CD14-positive monocyte (primary cell): ENCODE data around the gene MED13L. TPM values are rescaled to one million over a fixed set of nuclear protein-coding genes. Genes with fewer than 3 reads are reported as not detected.

Source experiments
- DNase-seq, 3 donors: peaks; one replicate each; pipeline ENCODE4 v3.0.0-alpha.2; 2011 to 2022
- H2AFZ ChIP-seq: 2 replicates; pipeline ENCODE4 v1.6.0; 2012; ENCODE audit warnings: mild to moderate bottlenecking, low read depth, low read length, inconsistent platforms; ENCODE audit not compliant: insufficient read depth, poor library complexity, severe bottlenecking
- H3K27ac ChIP-seq, 2 donors: 1 replicate in 1 of 2; 2 replicates in 1 of 2; pipeline ENCODE4 v1.5.1; 2012 to 2013; ENCODE audit warnings: low read length in 2 of 2, control low read depth in 1 of 2, inconsistent platforms in 1 of 2, low read depth in 1 of 2, mild to moderate bottlenecking in 1 of 2
- H3K27me3 ChIP-seq, 2 donors: one replicate each; pipeline versions ENCODE4 v1.6.0 to v1.6.1; 2011 to 2013; ENCODE audit warnings: low read length in 2 of 2; ENCODE audit not compliant: control insufficient read depth in 2 of 2, insufficient read depth in 2 of 2
- H3K36me3 ChIP-seq, 2 donors: replicated peaks in 1 of 2; 1 replicate in 1 of 2; 2 replicates in 1 of 2; pipeline versions ENCODE4 v1.5.1 to v1.6.1; 2012 to 2013; ENCODE audit warnings: low read length in 2 of 2, control low read depth in 1 of 2, inconsistent platforms in 1 of 2, mild to moderate bottlenecking in 1 of 2; ENCODE audit not compliant: insufficient read depth in 2 of 2, control insufficient read depth in 1 of 2
- H3K4me1 ChIP-seq, 2 donors: 1 replicate in 1 of 2; 2 replicates in 1 of 2; pipeline versions ENCODE4 v1.5.1 to v1.6.1; 2012 to 2013; ENCODE audit warnings: low read length in 2 of 2, control low read depth in 1 of 2, inconsistent platforms in 1 of 2, mild to moderate bottlenecking in 1 of 2, moderate library complexity in 1 of 2; ENCODE audit not compliant: insufficient read depth in 2 of 2, control insufficient read depth in 1 of 2
- H3K4me2 ChIP-seq: replicated peaks from 2 replicates; pipeline ENCODE3; 2012; ENCODE audit warnings: low read length, moderate library complexity, mild to moderate bottlenecking; ENCODE audit not compliant: poor library complexity, severe bottlenecking; ENCODE audit errors: extremely low read depth
- H3K4me3 ChIP-seq, 3 experiments: fragments of 200-600 bp in 1 of 3; sonication (generic) in 1 of 3; replicated peaks in 1 of 3; 1 replicate in 2 of 3; 2 replicates in 1 of 3; pipeline ENCODE4 v1.5.1; 2011 to 2013; ENCODE audit warnings: low read length in 3 of 3, mild to moderate bottlenecking in 3 of 3, control low read depth in 2 of 3, low read depth in 2 of 3, inconsistent platforms in 1 of 3, moderate library complexity in 1 of 3
- H3K79me2 ChIP-seq: 2 replicates; pipeline ENCODE4 v1.6.0; 2012; ENCODE audit warnings: mild to moderate bottlenecking, control low read depth, inconsistent platforms, low read length, moderate library complexity; ENCODE audit not compliant: insufficient read depth
- H3K9ac ChIP-seq: 2 replicates; pipeline ENCODE4 v1.6.0; 2017; ENCODE audit warnings: low read length, mild to moderate bottlenecking; ENCODE audit not compliant: insufficient read depth, poor library complexity, severe bottlenecking
- H3K9me3 ChIP-seq, 2 donors: replicated peaks in 1 of 2; 1 replicate in 1 of 2; 2 replicates in 1 of 2; pipeline versions ENCODE4 v1.5.1 to v1.6.1; 2012 to 2013; ENCODE audit warnings: low read length in 2 of 2, control low read depth in 1 of 2; ENCODE audit not compliant: control insufficient read depth in 1 of 2, insufficient read depth in 1 of 2
- H4K20me1 ChIP-seq: 2 replicates; pipeline ENCODE4 v1.6.0; 2012; ENCODE audit warnings: mild to moderate bottlenecking, low read length, control low read depth, moderate library complexity; ENCODE audit not compliant: insufficient read depth
- H3K27ac Mint-ChIP-seq, 7 donors: one replicate each; pipeline ENCODE4 v1.8.0; 2020; ENCODE audit warnings: mild to moderate bottlenecking in 7 of 7, mixed read lengths in 7 of 7, moderate library complexity in 6 of 7, inconsistent platforms in 2 of 7
- H3K27me3 Mint-ChIP-seq, 3 donors: one replicate each; pipeline ENCODE4 v1.8.0; 2021 to 2022; ENCODE audit warnings: low read depth in 3 of 3, mild to moderate bottlenecking in 3 of 3, mixed read lengths in 3 of 3, moderate library complexity in 3 of 3, inconsistent platforms in 1 of 3
- H3K36me3 Mint-ChIP-seq, 2 donors: one replicate each; pipeline ENCODE4 v1.8.0; 2020; ENCODE audit warnings: mixed read lengths in 2 of 2, inconsistent platforms in 1 of 2, mild to moderate bottlenecking in 1 of 2
- H3K4me1 Mint-ChIP-seq: one replicate; pipeline ENCODE4 v1.8.0; 2020; ENCODE audit warnings: mild to moderate bottlenecking, mixed read lengths
- H3K4me3 Mint-ChIP-seq, 2 donors: one replicate each; pipeline ENCODE4 v1.8.0; 2020; ENCODE audit warnings: mild to moderate bottlenecking in 2 of 2, mixed read lengths in 2 of 2, moderate library complexity in 1 of 2
- H3K9me3 Mint-ChIP-seq, 7 donors: one replicate each; pipeline ENCODE4 v1.8.0; 2020 to 2022; ENCODE audit warnings: mixed read lengths in 7 of 7, mild to moderate bottlenecking in 6 of 7, moderate library complexity in 6 of 7, inconsistent platforms in 2 of 7
- CTCF ChIP-seq: fragments of 200-600 bp; IDR thresholded peaks from one replicate; pipeline ENCODE4 v1.8.0; 2022; ENCODE audit warnings: antibody characterized with exemption, mild to moderate bottlenecking
- WGBS: methylation state at CpG from one replicate; pipeline ENCODE4 v1.1.5; 2013; ENCODE audit warnings: missing lambda C conversion rate; ENCODE audit not compliant: insufficient coverage; 5-methylcytosine and 5-hydroxymethylcytosine counted together
- intact Hi-C, 2 donors: fragments of 100-400 bp; cut with micrococcal nuclease; formaldehyde crosslinking; loops; one replicate each; pipeline versions ENCODE4 v1.15.0 to v1.15.1; 2023
- polyA plus RNA-seq, 3 donors: library from polyadenylated mRNA; depleted of rRNA in 1 of 3; unstranded in 2 of 3; stranded (reverse) in 1 of 3; fragments of 300-500 nt in 2 of 3; fragments of >200 nt in 1 of 3; fragmentation: Illumina TruSeq in 2 of 3; gene quantifications; 1 replicate in 2 of 3; 2 replicates in 1 of 3; pipeline ENCODE4 v1.2.3, GENCODE V29; 2012 to 2021

The MED13L gene
- polyA plus RNA-seq, 3 donors: 4.4 to 42.0 (median 7.5) TPM

GRCh38 chr12:116090516-116090915, 187.0 kb downstream of the MED13L start:
- no peaks in the 10 kb centered on the region for H3K9me3 Mint-ChIP-seq
- Histone ChIP-seq H3K27ac (peak overlapping the region in 1 of 2 donors; percentile 44), H3K36me3 (peaks cover 3 to 46% of the 10 kb centered on the region in 2 donors), H2AFZ (no peak overlapping the region), H3K9me3 (no peaks in the 10 kb centered on the region), H3K4me1 (peaks cover 13 to 15% of the 10 kb centered on the region in 2 donors), H3K79me2 (peaks cover 95% of the 10 kb centered on the region), H3K4me3 (no peak overlapping the region), H3K27me3 (no peaks in the 10 kb centered on the region), H3K9ac (no peak overlapping the region), H4K20me1 (peaks cover 100% of the 10 kb centered on the region), H3K4me2 (no peak overlapping the region)
- 100% methylated on average over 2 of the region's 4 CpGs for WGBS
- intact Hi-C loops: no loop called here
- H3K27me3 Mint-ChIP-seq: no peaks in the 10 kb centered on the region
- peaks cover 21% of the 10 kb centered on the region for H3K4me1 Mint-ChIP-seq
- no peak for TF ChIP-seq CTCF
- no peak overlapping the region for H3K4me3 Mint-ChIP-seq
- no peak for DNase-seq
- no peak overlapping the region for H3K27ac Mint-ChIP-seq
- peaks cover 21 to 44% of the 10 kb centered on the region in 2 donors for H3K36me3 Mint-ChIP-seq

GRCh38 chr12:116089080-116089479, 188.4 kb downstream of the MED13L start:
- intact Hi-C loops: no loop called here
- peaks cover 3 to 42% of the 10 kb centered on the region in 2 donors for H3K36me3 ChIP-seq
- Mint-ChIP-seq H3K27me3 (no peaks in the 10 kb centered on the region), H3K4me3 (no peak overlapping the region), H3K4me1 (peaks cover 21% of the 10 kb centered on the region), H3K9me3 (no peaks in the 10 kb centered on the region), H3K36me3 (peaks cover 18 to 39% of the 10 kb centered on the region in 2 donors), H3K27ac (no peak overlapping the region)
- H3K27ac ChIP-seq: no peak overlapping the region
- no peak overlapping the region for H3K4me3 ChIP-seq
- H2AFZ ChIP-seq: no peak overlapping the region
- H3K27me3 ChIP-seq: no peaks in the 10 kb centered on the region
- no peak overlapping the region for H3K9ac ChIP-seq
- peaks cover 95% of the 10 kb centered on the region for H3K79me2 ChIP-seq
- WGBS: no CpG with 5 or more reads among the region's 3 CpGs
- peaks cover 13 to 15% of the 10 kb centered on the region in 2 donors for H3K4me1 ChIP-seq
- no peak for TF ChIP-seq CTCF
- no peak for DNase-seq
- H3K9me3 ChIP-seq: no peaks in the 10 kb centered on the region
- H3K4me2 ChIP-seq: no peak overlapping the region
- peaks cover 100% of the 10 kb centered on the region for H4K20me1 ChIP-seq
